K562 (cell line): Measurements from ENCODE around the gene RNASEH2A. TPM values are rescaled to one million over a fixed set of nuclear protein-coding genes. Genes with fewer than 3 reads are reported as not detected.

Source experiments
- ARNT ChIP-seq, 2 experiments: fragments of 450-650 bp; IDR thresholded peaks; 2 replicates each; pipeline ENCODE4 v1.6.1; 2016; ENCODE audit warnings: mild to moderate bottlenecking in 1 of 2
- BRD4 ChIP-seq: fragments of 200-600 bp; sonication (generic); IDR thresholded peaks from 2 replicates; pipeline ENCODE4 v1.6.1; 2017; ENCODE audit warnings: inconsistent platforms
- DACH1 ChIP-seq: fragments of 450-650 bp; IDR thresholded peaks from 2 replicates; pipeline ENCODE4 v1.6.1; 2018; ENCODE audit not compliant: partially characterized antibody
- DPF2 ChIP-seq: fragments of 450-650 bp; IDR thresholded peaks from 2 replicates; pipeline ENCODE4 v1.6.1; 2016
- FOXK2 ChIP-seq, 2 experiments: fragments of 450-650 bp; IDR thresholded peaks in 1 of 2; conservative IDR thresholded peaks in 1 of 2; 2 replicates each; pipeline ENCODE4 v1.6.1; 2016; ENCODE audit warnings: low read depth in 2 of 2, mild to moderate bottlenecking in 1 of 2
- ILF3 ChIP-seq: fragments of 450-650 bp; IDR thresholded peaks from 2 replicates; pipeline ENCODE4 v1.6.1; 2018; ENCODE audit warnings: antibody characterized with exemption, mild to moderate bottlenecking, moderate library complexity, borderline replicate concordance
- MCM5 ChIP-seq: fragments of 450-650 bp; IDR thresholded peaks from 2 replicates; pipeline ENCODE4 v1.6.1; 2016; ENCODE audit warnings: low read depth
- MCM7 ChIP-seq, 2 experiments: fragments of 450-650 bp; IDR thresholded peaks; 2 replicates each; pipeline ENCODE4 v1.6.1; 2016 to 2018
- PCBP1 ChIP-seq: fragments of 200-400 bp; formaldehyde crosslinking; IDR thresholded peaks from 2 replicates; pipeline ENCODE4 v1.6.1; 2018; ENCODE audit warnings: mild to moderate bottlenecking, low read depth, low read length; ENCODE audit not compliant: poor library complexity, severe bottlenecking
- RBM39 ChIP-seq: fragments of 200-400 bp; formaldehyde crosslinking; optimal IDR thresholded peaks from 2 replicates; pipeline ENCODE3; 2018; ENCODE audit warnings: low read depth, low read length
- SIN3A ChIP-seq, 2 experiments: fragments of 150-350 bp in 1 of 2; IDR thresholded peaks; 2 replicates each; pipeline ENCODE4 v1.6.1; 2011 to 2016; ENCODE audit warnings: borderline replicate concordance in 2 of 2, low read depth in 2 of 2, low read length in 2 of 2, mild to moderate bottlenecking in 2 of 2, moderate library complexity in 2 of 2; ENCODE audit not compliant: control insufficient read depth in 1 of 2
- SREBF2 ChIP-seq: sonication (generic); formaldehyde crosslinking; IDR thresholded peaks from 2 replicates; pipeline ENCODE4 v1.4.0; 2020; ENCODE audit warnings: mild to moderate bottlenecking, missing genetic modification reagents
- STAT6 ChIP-seq: sonication (generic); formaldehyde crosslinking; IDR thresholded peaks from 2 replicates; pipeline ENCODE4 v1.8.1; 2023; ENCODE audit warnings: mild to moderate bottlenecking, missing genetic modification reagents
- TAF7 ChIP-seq: fragments of 450-650 bp; IDR thresholded peaks from 2 replicates; pipeline ENCODE4 v1.6.1; 2016; ENCODE audit warnings: missing genetic modification characterization, missing compliant biosample characterization
- TCF15 ChIP-seq: fragments of 250-450 bp; sonication (Bioruptor Pico); IDR thresholded peaks from 2 replicates; pipeline ENCODE4 v1.8.0; 2022; ENCODE audit warnings: moderate library complexity, mild to moderate bottlenecking, inconsistent platforms
- ZFP36 ChIP-seq: fragments of 150-350 bp; IDR thresholded peaks from 2 replicates; pipeline ENCODE4 v1.6.1; 2018; ENCODE audit warnings: low read length, low read depth; ENCODE audit not compliant: partially characterized antibody
- ZNF175 ChIP-seq: fragments of 200-800 bp; sonication (Bioruptor generic); IDR thresholded peaks from 2 replicates; pipeline ENCODE4 v1.6.1; 2016; ENCODE audit warnings: low read depth, mild to moderate bottlenecking, missing genetic modification characterization, missing compliant biosample characterization
- ZNF395 ChIP-seq: fragments of 200-800 bp; sonication (Bioruptor generic); IDR thresholded peaks from 2 replicates; pipeline ENCODE4 v1.6.1; 2017; ENCODE audit warnings: missing genetic modification characterization, missing compliant biosample characterization
- ZNF436 ChIP-seq: fragments of 250-450, 450-650 bp; sonication (Bioruptor Pico); formaldehyde crosslinking; IDR thresholded peaks from 2 replicates; pipeline ENCODE4 v1.7.0; 2020; ENCODE audit warnings: mild to moderate bottlenecking
- ZNF551 ChIP-seq: fragments of 250-450 bp; sonication (Bioruptor Pico); IDR thresholded peaks from 2 replicates; pipeline ENCODE4 v1.5.0; 2021; ENCODE audit warnings: mild to moderate bottlenecking, moderate library complexity
- polyA plus RNA-seq, 8 experiments: library from polyadenylated mRNA; depleted of rRNA in 4 of 8; stranded (reverse) in 5 of 8; unstranded in 3 of 8; fragments of >200 nt; fragmentation: Nextera tagmentation in 2 of 8; fragmentation: Illumina TruSeq in 1 of 8; extraction: Ambion mirVana in 2 of 8; extraction: Trizol in 1 of 8; gene quantifications; 2 replicates each; pipeline versions ENCODE4 v1.2.1 to v1.2.3, GENCODE V29; 2011 to 2014; ENCODE audit warnings: inconsistent platforms in 1 of 8, missing spikeins in 1 of 8
- total RNA-seq, 7 experiments: library from RNA; depleted of rRNA in 6 of 7; stranded (reverse); fragments of >200 nt in 6 of 7; fragmentation: Illumina TruSeq in 2 of 7; extraction: Trizol in 2 of 7; gene quantifications; 2 replicates each; pipeline versions ENCODE4 v1.2.1 to v1.2.3, GENCODE V29; 2011 to 2021; ENCODE audit warnings: low replicate concordance in 1 of 7
- TF ChIP-seq, protein P1 (sequence below): fragments of 450-650 bp; formaldehyde crosslinking; IDR thresholded peaks from 2 replicates; pipeline ENCODE4 v1.4.0; 2020; ENCODE audit warnings: mild to moderate bottlenecking, mixed read lengths
- TF ChIP-seq, protein P2 (sequence below): fragments of 200-400 bp; formaldehyde crosslinking; IDR thresholded peaks from 2 replicates; pipeline ENCODE4 v1.6.1; 2017; ENCODE audit warnings: mild to moderate bottlenecking, low read depth, low read length, moderate library complexity

RNASEH2A gene
- total and polyA plus RNA-seq, 9 of the 15 experiments (the other 6 are each of a cell fraction or from before 2014, with no cell fraction given), result 22.3 to 78.0 (median 61.7) TPM

DNA sequence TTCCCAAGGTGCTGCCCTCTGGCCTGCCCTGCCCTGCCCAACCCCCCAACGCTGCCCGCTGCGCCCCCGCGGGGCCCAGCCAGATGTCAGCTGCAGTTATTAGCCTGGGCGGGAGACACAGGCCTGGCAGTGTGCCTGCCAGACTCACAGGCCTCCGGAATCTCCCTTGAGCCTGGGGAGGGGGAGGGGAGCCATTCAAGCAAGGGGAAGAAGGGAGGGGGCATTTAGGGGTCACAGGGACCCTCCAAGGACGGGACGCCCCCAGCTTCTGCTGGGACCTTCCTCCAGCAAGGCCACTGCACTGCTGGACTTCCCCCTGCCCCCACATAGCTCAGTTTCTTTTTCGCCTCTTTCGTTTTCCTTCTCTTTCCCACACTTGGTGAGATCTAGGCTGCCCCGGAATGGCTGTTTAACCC, 17.7 kb upstream of the RNASEH2A start (continued):
- TF ChIP-seq, protein P1, sequence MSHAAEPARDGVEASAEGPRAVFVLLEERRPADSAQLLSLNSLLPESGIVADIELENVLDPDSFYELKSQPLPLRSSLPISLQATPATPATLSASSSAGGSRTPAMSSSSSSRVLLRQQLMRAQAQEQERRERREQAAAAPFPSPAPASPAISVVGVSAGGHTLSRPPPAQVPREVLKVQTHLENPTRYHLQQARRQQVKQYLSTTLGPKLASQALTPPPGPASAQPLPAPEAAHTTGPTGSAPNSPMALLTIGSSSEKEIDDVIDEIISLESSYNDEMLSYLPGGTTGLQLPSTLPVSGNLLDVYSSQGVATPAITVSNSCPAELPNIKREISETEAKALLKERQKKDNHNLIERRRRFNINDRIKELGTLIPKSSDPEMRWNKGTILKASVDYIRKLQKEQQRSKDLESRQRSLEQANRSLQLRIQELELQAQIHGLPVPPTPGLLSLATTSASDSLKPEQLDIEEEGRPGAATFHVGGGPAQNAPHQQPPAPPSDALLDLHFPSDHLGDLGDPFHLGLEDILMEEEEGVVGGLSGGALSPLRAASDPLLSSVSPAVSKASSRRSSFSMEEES (CRISPR knock-in tag), result no peak
- TF ChIP-seq, protein P2, sequence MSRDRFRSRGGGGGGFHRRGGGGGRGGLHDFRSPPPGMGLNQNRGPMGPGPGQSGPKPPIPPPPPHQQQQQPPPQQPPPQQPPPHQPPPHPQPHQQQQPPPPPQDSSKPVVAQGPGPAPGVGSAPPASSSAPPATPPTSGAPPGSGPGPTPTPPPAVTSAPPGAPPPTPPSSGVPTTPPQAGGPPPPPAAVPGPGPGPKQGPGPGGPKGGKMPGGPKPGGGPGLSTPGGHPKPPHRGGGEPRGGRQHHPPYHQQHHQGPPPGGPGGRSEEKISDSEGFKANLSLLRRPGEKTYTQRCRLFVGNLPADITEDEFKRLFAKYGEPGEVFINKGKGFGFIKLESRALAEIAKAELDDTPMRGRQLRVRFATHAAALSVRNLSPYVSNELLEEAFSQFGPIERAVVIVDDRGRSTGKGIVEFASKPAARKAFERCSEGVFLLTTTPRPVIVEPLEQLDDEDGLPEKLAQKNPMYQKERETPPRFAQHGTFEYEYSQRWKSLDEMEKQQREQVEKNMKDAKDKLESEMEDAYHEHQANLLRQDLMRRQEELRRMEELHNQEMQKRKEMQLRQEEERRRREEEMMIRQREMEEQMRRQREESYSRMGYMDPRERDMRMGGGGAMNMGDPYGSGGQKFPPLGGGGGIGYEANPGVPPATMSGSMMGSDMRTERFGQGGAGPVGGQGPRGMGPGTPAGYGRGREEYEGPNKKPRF, result no peak
- no peak for TF ChIP-seq PCBP1
- no peak; the same call in 1 of the 2 replicates for TF ChIP-seq DPF2
- no peak for TF ChIP-seq ZNF436 (CRISPR knock-in tag)
- TF ChIP-seq DACH1, result peak; percentile 61
- no peak for TF ChIP-seq ILF3
- TF ChIP-seq ZNF175 (CRISPR knock-in tag), result no peak
- TF ChIP-seq TCF15 (CRISPR knock-in tag), result no peak
- TF ChIP-seq BRD4, result no peak
- TF ChIP-seq MCM7 (IDR thresholded peaks at IDR 0.05), result no peak
- no peak for TF ChIP-seq ZNF395 (CRISPR knock-in tag)
- TF ChIP-seq RBM39, result no peak
- no peak for TF ChIP-seq ZFP36
- TF ChIP-seq MCM5, result no peak
- 0 out of 2 replicates have a peak, but pooled peaks have one; percentile 11 for TF ChIP-seq TAF7
- TF ChIP-seq FOXK2 (conservative IDR thresholded peaks at IDR 0.05 in 1 of 2, IDR thresholded peaks at IDR 0.05 in 1 of 2; ENCODE audit: low read depth in 2 of 2), result no peak
- TF ChIP-seq ARNT (IDR thresholded peaks at IDR 0.05), result 0 out of 4 replicates have a peak, but pooled peaks of 1 of the 2 experiments have one; percentile 24
- TF ChIP-seq SIN3A (IDR thresholded peaks at IDR 0.05; ENCODE audit: borderline replicate concordance in 2 of 2, control insufficient read depth in 1 of 2, low read depth in 2 of 2, low read length in 2 of 2), result no peak
- TF ChIP-seq STAT6 (CRISPR knock-in tag), result no peak
- TF ChIP-seq ZNF551 (CRISPR knock-in tag), result no peak
- TF ChIP-seq SREBF2 (CRISPR knock-in tag), result no peak
